ENCODE data around the gene THBS3. TPM values are rescaled to one million over a fixed set of nuclear protein-coding genes. Genes with fewer than 3 reads are reported as not detected.
"Not testable (repeated sequence)": the region's sequence is repeated elsewhere in the genome, so short reads cannot be mapped to it uniquely, and the experiment has no call there.

Gene THBS3
- total and polyA plus RNA-seq, 8 donors, result 30.6 to 51.0 (median 42.8) TPM

DNA sequence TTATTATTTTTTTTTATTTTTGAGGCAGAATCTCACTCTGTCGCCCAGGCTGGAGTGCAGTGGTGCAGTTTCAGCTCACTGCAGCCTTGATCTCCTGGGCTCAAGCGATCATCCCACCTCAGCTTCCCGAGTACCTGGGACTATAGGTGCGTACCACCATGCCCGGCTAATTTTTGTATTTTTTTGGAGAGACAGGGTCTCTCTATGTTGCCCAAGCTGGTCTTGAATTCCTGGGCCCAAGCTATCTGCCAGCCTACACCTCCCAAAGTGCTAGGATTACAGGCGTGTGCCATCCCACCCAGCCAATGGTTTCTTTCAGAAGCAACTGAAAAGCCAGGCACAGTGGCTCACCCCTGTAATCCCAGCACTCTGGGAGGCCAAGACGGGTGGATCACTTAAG lies 36.9 kb downstream of the THBS3 start:
- ATAC-seq (no peak), DNase-seq (no peak)
- Histone ChIP-seq H3K9me3 (no peaks in the 10 kb centered on the region), H3K27me3 (peaks cover 0 to 31% of the 10 kb centered on the region in 2 donors), H3K4me3 (no peak overlapping the region), H3K4me1 (peaks cover 9 to 54% of the 10 kb centered on the region in 2 donors), H3K36me3 (peaks cover 0 to 23% of the 10 kb centered on the region in 2 donors), H3K27ac (no peak overlapping the region)
- intact Hi-C loops (cut with DNase I), result no loop called here
- TF ChIP-seq CTCF (IDR thresholded peaks at IDR 0.05), result no peak

DNA sequence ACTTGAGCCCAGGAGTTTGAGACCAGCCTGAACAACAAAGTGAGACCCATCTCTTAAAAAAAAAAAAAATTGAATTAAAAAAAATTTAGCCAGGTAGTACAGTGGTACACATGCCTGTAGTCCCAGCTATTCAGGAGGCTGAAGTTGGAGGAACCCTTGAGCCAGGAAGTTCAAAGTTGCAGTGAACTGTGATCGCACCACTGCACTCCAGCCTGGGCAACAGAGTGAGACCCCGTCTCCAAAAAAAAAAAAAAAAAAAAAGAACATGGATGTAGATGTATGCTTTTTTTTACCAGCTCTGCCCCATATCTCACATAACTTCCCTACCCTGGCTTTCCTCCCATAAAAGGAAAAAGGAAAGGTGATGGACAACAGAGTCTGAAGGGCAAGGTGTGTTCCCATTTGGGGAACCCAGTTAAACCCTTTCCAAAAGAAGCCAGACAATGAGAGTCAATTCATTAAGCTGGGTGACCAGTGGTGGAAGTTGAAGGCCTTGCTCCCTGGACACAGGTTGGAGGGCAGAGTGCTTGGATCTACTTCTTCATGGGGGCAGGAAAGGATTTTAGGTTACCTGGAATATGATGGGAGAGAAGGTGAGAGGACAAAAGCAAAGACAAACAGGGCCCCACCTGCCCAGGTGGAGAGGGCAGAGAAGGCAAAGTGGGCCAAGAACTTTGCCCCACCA lies 37.5 kb downstream of the THBS3 start:
- H3K36me3 ChIP-seq, result peaks cover 0 to 23% of the 10 kb centered on the region in 2 donors
- H3K4me1 ChIP-seq, result peaks cover 9 to 54% of the 10 kb centered on the region in 2 donors
- H3K4me3 ChIP-seq, result no peak overlapping the region
- intact Hi-C loops (cut with DNase I), result no loop called here
- no peak overlapping the region for H3K27ac ChIP-seq
- no peak for TF ChIP-seq CTCF (IDR thresholded peaks at IDR 0.05)
- H3K9me3 ChIP-seq, result no peaks in the 10 kb centered on the region
- no peak for ATAC-seq
- H3K27me3 ChIP-seq, result peaks cover 0 to 28% of the 10 kb centered on the region in 2 donors
- DNase-seq, result no peak

DNA sequence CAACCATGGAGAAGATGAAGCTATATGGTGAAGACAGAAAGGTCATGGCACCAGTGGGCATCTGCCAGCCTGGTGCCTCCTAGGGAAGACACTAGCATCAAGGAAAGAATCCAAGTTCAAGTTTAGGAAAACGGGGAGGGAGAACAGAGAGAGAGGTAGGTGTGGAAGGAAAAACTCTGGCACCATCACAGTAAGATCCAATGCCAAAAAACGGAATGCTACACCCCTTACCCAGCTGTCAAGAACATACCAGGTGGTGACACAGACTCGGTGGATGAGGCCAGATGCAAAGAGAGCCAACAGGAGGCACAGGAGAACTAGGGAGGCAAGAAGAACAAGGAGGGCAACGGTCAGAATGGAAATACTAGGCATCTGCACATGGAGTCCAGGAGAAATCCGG lies 38.2 kb downstream of the THBS3 start:
- intact Hi-C loops (cut with DNase I), result loop anchor here in 1 of 2 donors (2.0 kb wide), 1 partner anchor 77 kb away; no protein-coding TSS in a partner anchor
- Histone ChIP-seq H3K4me1 (peaks cover 9 to 49% of the 10 kb centered on the region in 2 donors), H3K4me3 (no peak overlapping the region), H3K27ac (no peak overlapping the region), H3K9me3 (no peaks in the 10 kb centered on the region), H3K36me3 (peaks cover 0 to 23% of the 10 kb centered on the region in 2 donors), H3K27me3 (peaks cover 0 to 21% of the 10 kb centered on the region in 2 donors)
- TF ChIP-seq CTCF (IDR thresholded peaks at IDR 0.05), result no peak
- no peak for DNase-seq
- no peak for ATAC-seq

DNA sequence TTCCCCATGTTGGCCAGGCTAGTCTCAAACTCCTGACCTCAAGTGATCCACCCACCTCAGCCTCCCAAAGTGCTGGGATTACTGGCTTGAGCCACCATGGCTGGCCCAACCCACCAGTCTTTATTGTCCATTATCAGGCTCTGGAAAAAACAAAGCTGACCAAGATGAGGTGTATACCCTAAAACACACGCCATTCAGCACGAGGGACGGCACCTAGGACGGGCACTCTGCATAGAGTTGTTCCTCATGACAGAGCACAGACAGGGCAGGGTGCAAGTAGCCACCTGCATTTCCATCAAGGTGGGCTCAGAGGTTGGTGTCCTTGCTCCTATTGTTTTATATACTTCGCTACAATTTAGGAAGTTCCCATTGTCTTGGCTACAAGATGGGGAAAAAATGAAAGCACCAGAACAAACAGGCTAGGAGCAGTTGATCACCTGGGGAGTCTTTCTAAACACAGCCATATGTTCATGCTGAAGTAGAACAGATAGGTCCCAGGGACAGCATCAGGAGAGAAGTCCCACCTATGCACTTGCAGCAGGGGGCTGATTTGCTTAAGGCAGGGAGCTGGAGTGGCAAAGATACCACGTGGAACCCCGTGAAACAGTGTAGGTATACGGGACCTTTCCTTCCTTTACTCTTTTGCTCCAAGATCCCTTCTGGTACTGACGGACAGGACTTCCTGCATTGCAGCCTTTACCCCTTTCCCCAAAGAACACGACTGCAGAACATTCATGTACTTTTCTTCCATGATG lies 39.1 kb downstream of the THBS3 start:
- H3K4me3 ChIP-seq, result no peak overlapping the region

GRCh38 chr1:155168105-155168445 lies 39.6 kb downstream of the THBS3 start:
- H3K27me3 ChIP-seq, result peaks cover 0 to 12% of the 10 kb centered on the region in 2 donors
- H3K36me3 ChIP-seq, result peaks cover 0 to 23% of the 10 kb centered on the region in 2 donors
- not testable (repeated sequence) for H3K27ac ChIP-seq, ATAC-seq, H3K4me3 ChIP-seq, H3K9me3 ChIP-seq, DNase-seq
- intact Hi-C loops (cut with DNase I), result loop anchor here in 1 of 2 donors (2.0 kb wide), 1 partner anchor 75 kb away; no protein-coding TSS in a partner anchor
- peaks cover 9 to 35% of the 10 kb centered on the region in 2 donors for H3K4me1 ChIP-seq

More for the DNA sequence above, 39.1 kb downstream of the THBS3 start:
- Histone ChIP-seq H3K27ac (no peak overlapping the region), H3K27me3 (peaks cover 0 to 12% of the 10 kb centered on the region in 2 donors), H3K9me3 (no peaks in the 10 kb centered on the region), H3K36me3 (peaks cover 0 to 23% of the 10 kb centered on the region in 2 donors), H3K4me1 (peaks cover 9 to 40% of the 10 kb centered on the region in 2 donors)
- intact Hi-C loops (cut with DNase I), result loop anchor here in 1 of 2 donors (2.0 kb wide), 1 partner anchor 76 kb away; no protein-coding TSS in a partner anchor
- DNase-seq (no peak), ATAC-seq (no peak)
- no peak for TF ChIP-seq CTCF (IDR thresholded peaks at IDR 0.05)
